ENCODE results near the gene CTBP2. TPM values are rescaled to one million over a fixed set of nuclear protein-coding genes. Genes with fewer than 3 reads are reported as not detected.

The CTBP2 gene
- total RNA-seq, 2 experiments from 2014 or later, result 0.17 TPM; not detected in 1

DNA sequence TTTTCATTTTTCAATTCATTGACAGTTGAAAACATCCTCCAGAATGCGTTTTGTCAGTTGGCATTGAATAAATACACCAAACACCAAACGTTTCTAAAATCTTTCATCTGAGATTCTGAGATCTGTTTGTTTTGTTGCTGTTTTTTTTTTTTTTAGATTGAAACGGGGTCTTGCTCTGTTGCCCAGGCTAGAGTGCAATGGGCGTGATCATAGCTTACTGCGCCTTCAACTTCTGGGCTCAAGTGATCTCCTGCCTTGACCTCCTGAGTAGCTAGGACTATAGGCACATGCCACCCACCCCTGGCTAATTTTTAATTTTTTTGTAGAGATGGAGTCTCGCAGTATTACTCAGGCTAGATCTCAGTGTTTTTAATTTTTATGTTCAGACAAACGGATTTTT, 187.7 kb downstream of the CTBP2 start:
- H3K4me1 Mint-ChIP-seq (ENCODE audit: low read depth), result peaks cover 41% of the 10 kb centered on the region
- ChIA-PET POLR2A (no interaction called here), CTCF (interaction anchor here (1.3 kb wide), 1 partner anchor 20 kb away, joined by 3 read pairs; no protein-coding TSS in a partner anchor)
- no peak overlapping the region for H3K4me3 Mint-ChIP-seq
- H3K9me3 Mint-ChIP-seq, result no peaks in the 10 kb centered on the region
- TF ChIP-seq, protein P1, sequence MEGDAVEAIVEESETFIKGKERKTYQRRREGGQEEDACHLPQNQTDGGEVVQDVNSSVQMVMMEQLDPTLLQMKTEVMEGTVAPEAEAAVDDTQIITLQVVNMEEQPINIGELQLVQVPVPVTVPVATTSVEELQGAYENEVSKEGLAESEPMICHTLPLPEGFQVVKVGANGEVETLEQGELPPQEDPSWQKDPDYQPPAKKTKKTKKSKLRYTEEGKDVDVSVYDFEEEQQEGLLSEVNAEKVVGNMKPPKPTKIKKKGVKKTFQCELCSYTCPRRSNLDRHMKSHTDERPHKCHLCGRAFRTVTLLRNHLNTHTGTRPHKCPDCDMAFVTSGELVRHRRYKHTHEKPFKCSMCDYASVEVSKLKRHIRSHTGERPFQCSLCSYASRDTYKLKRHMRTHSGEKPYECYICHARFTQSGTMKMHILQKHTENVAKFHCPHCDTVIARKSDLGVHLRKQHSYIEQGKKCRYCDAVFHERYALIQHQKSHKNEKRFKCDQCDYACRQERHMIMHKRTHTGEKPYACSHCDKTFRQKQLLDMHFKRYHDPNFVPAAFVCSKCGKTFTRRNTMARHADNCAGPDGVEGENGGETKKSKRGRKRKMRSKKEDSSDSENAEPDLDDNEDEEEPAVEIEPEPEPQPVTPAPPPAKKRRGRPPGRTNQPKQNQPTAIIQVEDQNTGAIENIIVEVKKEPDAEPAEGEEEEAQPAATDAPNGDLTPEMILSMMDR (IDR thresholded peaks at IDR 0.05), result no peak
- DNase-seq (no peak), ATAC-seq (ENCODE audit: poor library complexity) (no peak)
- H3K36me3 Mint-ChIP-seq (ENCODE audit: low read depth), result peaks cover 90% of the 10 kb centered on the region
- no peak overlapping the region for H3K4me3 ChIP-seq (ENCODE audit: low read length)
- H3K36me3 ChIP-seq (ENCODE audit: insufficient read depth, low read length), result peaks cover 48% of the 10 kb centered on the region
- H3K27ac Mint-ChIP-seq, result peak overlapping the region; percentile 36
- intact Hi-C loops (cut with DNase I, micrococcal nuclease), result no loop called here
- H3K27ac ChIP-seq (ENCODE audit: low read depth in 1 of 2, low read length in 2 of 2), result no peak overlapping the region
- H3K27me3 Mint-ChIP-seq, result no peaks in the 10 kb centered on the region
- no peaks in the 10 kb centered on the region for H3K27me3 ChIP-seq (ENCODE audit: control insufficient read depth in 1 of 2, insufficient read depth in 2 of 2, low read length in 2 of 2)
- no peaks in the 10 kb centered on the region for H3K9me3 ChIP-seq (ENCODE audit: control insufficient read depth in 1 of 2, insufficient read depth in 1 of 2, low read length in 2 of 2)
- peaks cover 16% of the 10 kb centered on the region for H3K4me1 ChIP-seq (ENCODE audit: insufficient read depth, low read length)

DNA sequence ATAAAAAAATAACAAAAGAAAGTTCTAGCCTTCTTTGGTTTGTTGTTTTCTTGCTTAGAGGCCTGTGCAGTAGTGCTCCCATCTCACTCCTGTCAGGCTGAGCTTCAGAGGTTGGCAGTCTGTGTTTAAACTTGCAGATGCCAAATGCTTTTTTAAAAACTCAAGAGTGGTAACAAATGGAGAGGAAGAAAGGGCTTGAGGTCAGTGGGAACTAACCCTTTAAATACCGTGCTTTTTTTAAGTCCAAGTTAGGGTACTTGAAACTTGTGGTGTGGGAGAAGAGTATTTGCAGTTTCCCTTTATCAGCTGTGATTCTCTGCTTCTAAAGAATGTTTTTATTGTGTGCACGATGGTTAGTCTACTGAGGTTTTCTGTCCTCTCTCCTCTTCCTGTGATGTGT, 189.1 kb downstream of the CTBP2 start:
- intact Hi-C loops (cut with DNase I, micrococcal nuclease), result no loop called here
- Mint-ChIP-seq H3K27me3 (no peaks in the 10 kb centered on the region), H3K36me3 (ENCODE audit: low read depth) (peaks cover 99% of the 10 kb centered on the region), H3K4me3 (no peak overlapping the region), H3K9me3 (no peaks in the 10 kb centered on the region), H3K27ac (peak overlapping the region; percentile 54), H3K4me1 (ENCODE audit: low read depth) (peaks cover 39% of the 10 kb centered on the region)
- ATAC-seq (ENCODE audit: poor library complexity) (no peak), DNase-seq (no peak)
- H3K9me3 ChIP-seq (ENCODE audit: control insufficient read depth in 1 of 2, insufficient read depth in 1 of 2, low read length in 2 of 2), result no peaks in the 10 kb centered on the region
- ChIA-PET CTCF (no interaction called here), POLR2A (no interaction called here)
- no peak overlapping the region for H3K4me3 ChIP-seq (ENCODE audit: low read length)
- H3K27ac ChIP-seq (ENCODE audit: low read depth in 1 of 2, low read length in 2 of 2), result no peak overlapping the region
- TF ChIP-seq, protein P1 (IDR thresholded peaks at IDR 0.05), result no peak
- peaks cover 12% of the 10 kb centered on the region for H3K4me1 ChIP-seq (ENCODE audit: insufficient read depth, low read length)
- no peaks in the 10 kb centered on the region for H3K27me3 ChIP-seq (ENCODE audit: control insufficient read depth in 1 of 2, insufficient read depth in 2 of 2, low read length in 2 of 2)
- peaks cover 56% of the 10 kb centered on the region for H3K36me3 ChIP-seq (ENCODE audit: insufficient read depth, low read length)

DNA sequence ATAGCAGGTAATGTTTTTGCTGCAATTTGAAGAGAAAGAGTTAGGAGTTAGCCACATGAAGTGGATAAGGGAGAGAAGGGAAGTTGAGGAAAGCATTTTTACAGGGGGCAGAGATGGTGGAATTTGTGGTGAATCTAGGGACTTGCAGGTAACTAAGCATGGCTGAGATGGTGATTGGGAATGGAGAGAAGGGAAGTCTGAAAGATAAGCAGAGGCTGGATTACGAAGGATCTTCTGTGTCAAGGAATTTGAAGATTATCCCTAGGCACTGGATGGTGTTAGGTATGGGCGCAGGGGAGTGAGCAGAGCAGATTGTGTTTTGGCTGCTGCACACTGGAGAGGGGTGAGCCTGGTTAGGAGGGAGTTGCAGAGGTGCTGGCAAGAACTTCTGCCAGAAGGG, 193.1 kb downstream of the CTBP2 start:
- H3K4me3 ChIP-seq (ENCODE audit: low read length), result no peak overlapping the region
- TF ChIP-seq, protein P1 (IDR thresholded peaks at IDR 0.05), result no peak
- H3K4me1 ChIP-seq (ENCODE audit: insufficient read depth, low read length), result peaks cover 5% of the 10 kb centered on the region
- no peaks in the 10 kb centered on the region for H3K27me3 Mint-ChIP-seq
- H3K27ac ChIP-seq (ENCODE audit: low read depth in 1 of 2, low read length in 2 of 2), result no peak overlapping the region
- H3K9me3 Mint-ChIP-seq, result no peaks in the 10 kb centered on the region
- H3K27me3 ChIP-seq (ENCODE audit: control insufficient read depth in 1 of 2, insufficient read depth in 2 of 2, low read length in 2 of 2), result no peaks in the 10 kb centered on the region
- no peaks in the 10 kb centered on the region for H3K9me3 ChIP-seq (ENCODE audit: control insufficient read depth in 1 of 2, insufficient read depth in 1 of 2, low read length in 2 of 2)
- peaks cover 92% of the 10 kb centered on the region for H3K36me3 Mint-ChIP-seq (ENCODE audit: low read depth)
- H3K36me3 ChIP-seq (ENCODE audit: insufficient read depth, low read length), result peaks cover 50% of the 10 kb centered on the region
- intact Hi-C loops (cut with DNase I, micrococcal nuclease), result no loop called here
- ChIA-PET CTCF (no interaction called here), POLR2A (no interaction called here)
- ATAC-seq (ENCODE audit: poor library complexity) (no peak), DNase-seq (no peak)
- no peak overlapping the region for H3K4me3 Mint-ChIP-seq
- peaks cover 42% of the 10 kb centered on the region for H3K4me1 Mint-ChIP-seq (ENCODE audit: low read depth)
- peak overlapping the region; percentile 3 for H3K27ac Mint-ChIP-seq

Data from CD4-positive, alpha-beta T cell (primary cell).